Activated CD4-positive, alpha-beta T cell treated with anti-CD3 and anti-CD28 coated beads for 36 hours (primary cell): ENCODE data around the gene SLX9. TPM values are rescaled to one million over a fixed set of nuclear protein-coding genes. Genes with fewer than 3 reads are reported as not detected.

Experiments used
- ATAC-seq: fragments of 200-7000 bp; cut with Tn5 transposase; one replicate; pipeline ENCODE4 v1.10.0; 2021; ENCODE audit warnings: mild to moderate bottlenecking, moderate library complexity
- CTCF ChIA-PET: fragments of 350-600 bp; sonication (Branson Sonifier 250); formaldehyde crosslinking; loops from one replicate; lab custom pipeline; 2021; ENCODE audit warnings: antibody characterized with exemption; lab: Charles Lee
- POLR2A ChIA-PET: fragments of 350-600 bp; sonication (Branson Sonifier 250); formaldehyde crosslinking; loops from one replicate; lab custom pipeline; 2021; ENCODE audit warnings: antibody characterized with exemption, inconsistent platforms; lab: Charles Lee
- DNase-seq: peaks from one replicate; pipeline ENCODE4 v3.0.0-alpha.2; 2020
- H3K27ac Mint-ChIP-seq: one replicate; pipeline ENCODE4 v1.8.0; 2021; ENCODE audit warnings: mixed read lengths
- H3K27me3 Mint-ChIP-seq: one replicate; pipeline ENCODE4 v1.8.0; 2021; ENCODE audit warnings: mixed read lengths
- H3K36me3 Mint-ChIP-seq: one replicate; pipeline ENCODE4 v1.8.0; 2021; ENCODE audit warnings: low read depth, mixed read lengths
- H3K4me1 Mint-ChIP-seq: one replicate; pipeline ENCODE4 v1.8.0; 2021; ENCODE audit warnings: mixed read lengths
- H3K4me3 Mint-ChIP-seq: one replicate; pipeline ENCODE4 v1.8.0; 2021; ENCODE audit warnings: mild to moderate bottlenecking, moderate library complexity, mixed read lengths
- H3K9me3 Mint-ChIP-seq: one replicate; pipeline ENCODE4 v1.8.0; 2021; ENCODE audit warnings: low read depth, mixed read lengths
- intact Hi-C, 2 experiments: fragments of 100-400 bp; cut with DNase I in 1 of 2; cut with micrococcal nuclease in 1 of 2; formaldehyde crosslinking; loops; one replicate each; pipeline versions ENCODE4 v1.14.2 to v1.15.1; 2022 to 2024; cut with DNase I, micrococcal nuclease
- total RNA-seq, 2 experiments: library from RNA; stranded (reverse); gene quantifications; one replicate each; pipeline ENCODE4 v1.2.3, GENCODE V29; 2021

SLX9 gene
- total RNA-seq, 2 experiments from 2014 or later: 60.8 to 68.8 TPM

DNA sequence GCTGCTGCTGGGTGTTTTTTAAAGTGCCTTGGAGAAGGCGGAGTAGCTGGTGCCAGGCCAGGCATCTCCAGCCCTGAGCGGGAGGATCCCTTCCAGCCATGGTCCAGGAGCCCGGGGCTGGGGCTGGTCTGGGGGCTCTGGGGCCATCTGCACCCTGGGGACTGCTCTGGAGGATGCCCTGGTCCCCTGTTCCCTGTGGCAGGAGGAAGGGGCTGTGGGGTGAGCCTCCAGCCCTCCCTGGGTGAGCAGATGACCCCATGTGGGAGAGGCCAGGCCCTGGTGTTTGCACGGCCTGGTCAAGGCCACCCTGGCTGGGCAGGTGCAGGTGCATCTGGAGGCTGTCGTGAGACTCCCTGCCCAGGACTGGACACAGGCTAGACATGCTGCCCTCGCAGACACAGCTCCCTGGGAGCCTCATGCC is 56.7 kb downstream of the SLX9 start:
- DNase-seq (no peak), ATAC-seq (no peak)
- ChIA-PET CTCF (interaction anchor here (0.7 to 1.0 kb wide), 2 partner anchors 47 to 141 kb away, joined by 3 read pairs; no protein-coding TSS in a partner anchor), POLR2A (no interaction called here)
- Mint-ChIP-seq H3K36me3 (no peaks in the 10 kb centered on the region), H3K4me1 (no peaks in the 10 kb centered on the region), H3K4me3 (no peak overlapping the region), H3K27me3 (no peaks in the 10 kb centered on the region), H3K27ac (no peak overlapping the region), H3K9me3 (no peaks in the 10 kb centered on the region)
- intact Hi-C loops: no loop called here

DNA sequence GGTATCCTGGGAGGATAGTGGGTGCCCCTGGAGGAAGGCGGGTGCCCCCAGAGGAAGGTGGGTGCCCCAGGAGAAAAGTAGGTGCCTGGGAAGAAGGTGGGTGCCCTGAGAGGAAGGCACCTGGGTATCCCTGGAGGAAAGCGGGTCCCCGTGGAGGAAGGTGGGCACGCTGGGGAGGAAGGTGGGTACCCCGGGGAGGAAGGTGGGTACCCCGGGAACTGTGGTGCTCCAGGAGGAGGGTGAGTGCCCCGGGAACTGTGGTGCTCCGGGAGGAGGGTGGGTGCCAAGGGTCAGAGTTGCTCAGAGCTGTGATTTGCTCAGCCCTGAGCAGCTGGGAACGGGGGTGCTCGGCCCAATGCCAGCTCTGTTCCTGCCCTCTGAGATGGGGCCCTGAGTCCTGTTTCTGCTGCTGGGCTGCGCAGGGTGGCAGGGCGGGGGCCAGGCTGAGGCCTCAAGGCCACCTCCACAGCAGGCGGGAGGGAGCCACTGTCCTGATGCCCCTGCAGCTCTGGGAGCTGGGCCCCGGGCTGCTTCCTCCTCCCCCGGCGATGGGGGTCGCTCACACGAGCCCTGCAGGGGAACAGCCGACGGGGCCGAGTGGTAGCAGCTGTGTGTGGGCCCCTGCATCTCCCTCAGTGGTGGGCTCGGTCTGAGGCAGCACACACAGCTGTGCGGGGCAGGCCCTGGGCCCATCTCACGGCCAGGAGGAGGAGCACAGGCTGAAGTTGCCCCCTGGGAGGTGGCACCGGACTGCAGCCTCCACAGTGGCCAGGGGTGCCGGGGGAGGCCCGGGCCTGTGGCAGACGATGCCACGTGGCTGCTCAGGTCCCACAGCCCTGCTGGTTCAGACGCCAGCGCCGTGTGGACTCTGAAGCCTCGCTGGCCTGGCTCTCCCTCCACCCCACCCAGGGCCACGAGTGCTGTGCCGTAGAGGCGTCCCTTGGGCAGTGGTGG is 57.4 kb downstream of the SLX9 start:
- ATAC-seq (no peak), DNase-seq (no peak)
- ChIA-PET CTCF (interaction anchor here (0.7 to 1.2 kb wide), 3 partner anchors 48 to 141 kb away, joined by 3 to 4 read pairs (median 3); no protein-coding TSS in a partner anchor), POLR2A (no interaction called here)
- H3K27ac Mint-ChIP-seq: no peak overlapping the region
- H3K4me1 Mint-ChIP-seq: no peaks in the 10 kb centered on the region
- H3K36me3 Mint-ChIP-seq: no peaks in the 10 kb centered on the region
- no peak overlapping the region for H3K4me3 Mint-ChIP-seq
- intact Hi-C loops: no loop called here
- H3K27me3 Mint-ChIP-seq: no peaks in the 10 kb centered on the region
- H3K9me3 Mint-ChIP-seq: no peaks in the 10 kb centered on the region

DNA sequence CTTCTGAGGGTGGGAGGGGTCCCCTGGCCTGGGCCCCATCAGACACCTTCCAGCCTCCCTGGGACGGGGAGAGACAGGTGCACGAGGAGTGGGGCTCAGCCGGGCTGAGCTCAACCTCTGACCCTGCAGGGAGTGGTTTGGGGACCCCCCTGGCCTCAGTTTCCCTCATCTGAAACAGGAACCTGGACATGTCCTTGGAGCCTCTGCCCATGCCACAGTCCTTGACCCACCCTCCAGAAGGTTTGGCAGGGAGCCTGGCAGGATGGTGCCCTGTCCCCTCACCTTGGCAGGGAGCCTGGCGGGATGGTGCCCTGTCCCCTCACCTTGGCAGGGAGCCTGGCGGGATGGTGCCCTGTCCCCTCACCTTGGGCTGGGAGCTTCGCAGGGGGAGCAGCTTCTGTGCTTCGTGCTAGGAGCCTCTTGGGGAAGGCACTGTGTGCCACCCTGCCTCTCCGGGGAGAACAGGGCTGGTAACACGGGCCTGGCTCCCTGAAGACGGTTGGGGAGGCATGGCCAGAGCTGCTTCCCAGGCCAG is 58.3 kb downstream of the SLX9 start:
- H3K27me3 Mint-ChIP-seq: no peaks in the 10 kb centered on the region
- no peak for ATAC-seq
- no peak overlapping the region for H3K27ac Mint-ChIP-seq
- no peaks in the 10 kb centered on the region for H3K36me3 Mint-ChIP-seq
- no peak for DNase-seq
- ChIA-PET POLR2A (no interaction called here), CTCF (interaction anchor here (0.9 to 1.2 kb wide), 2 partner anchors 28 to 141 kb away, joined by 3 to 4 read pairs; no protein-coding TSS in a partner anchor)
- intact Hi-C loops: no loop called here
- H3K4me3 Mint-ChIP-seq: no peak overlapping the region
- no peaks in the 10 kb centered on the region for H3K4me1 Mint-ChIP-seq
- H3K9me3 Mint-ChIP-seq: no peaks in the 10 kb centered on the region

DNA sequence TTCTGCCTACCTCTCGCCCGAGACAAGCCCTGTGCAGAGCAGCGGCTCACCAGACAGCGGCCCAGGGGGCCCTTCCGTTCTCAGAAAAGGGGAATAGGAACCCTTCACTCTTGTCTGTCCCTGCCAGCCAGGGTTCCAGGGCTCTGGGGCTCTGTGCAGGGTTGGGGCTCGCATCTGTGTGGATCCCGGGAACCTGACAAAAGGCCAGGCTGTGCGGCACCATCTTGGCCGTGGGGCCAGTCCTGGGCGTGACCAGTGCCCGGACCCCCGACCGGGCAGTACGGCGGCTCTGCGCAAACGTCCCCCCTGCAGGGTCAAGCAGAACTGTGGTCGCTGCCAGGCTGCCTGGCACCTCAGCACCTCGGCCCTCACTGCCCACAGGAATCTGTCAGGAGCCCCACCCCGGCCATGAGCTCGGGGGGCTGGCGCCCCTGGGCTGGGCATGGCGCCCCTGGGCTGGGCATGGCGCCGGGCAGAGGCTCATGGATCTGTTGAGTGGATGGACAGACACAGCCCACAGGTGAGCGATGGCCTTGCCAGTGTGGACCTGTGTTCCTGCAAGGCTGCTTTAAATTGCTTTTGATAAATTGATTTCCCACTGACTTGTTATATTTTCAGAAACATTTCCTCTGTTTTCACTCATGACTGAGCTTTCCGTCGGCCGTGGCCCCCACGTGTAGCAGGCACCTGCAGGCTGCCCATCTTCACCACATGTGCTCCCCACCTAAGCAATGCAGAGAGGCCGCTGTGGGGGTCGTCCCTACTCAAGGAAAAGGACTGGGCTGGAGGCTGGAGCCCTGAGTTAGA is 59.0 kb downstream of the SLX9 start:
- DNase-seq (no peak), ATAC-seq (no peak)
- ChIA-PET POLR2A (no interaction called here), CTCF (interaction anchor here (0.9 to 1.2 kb wide), 2 partner anchors 28 to 140 kb away, joined by 3 to 4 read pairs; no protein-coding TSS in a partner anchor)
- intact Hi-C loops: no loop called here
- Mint-ChIP-seq H3K27ac (no peak overlapping the region), H3K4me1 (no peaks in the 10 kb centered on the region), H3K4me3 (no peak overlapping the region), H3K36me3 (no peaks in the 10 kb centered on the region), H3K9me3 (no peaks in the 10 kb centered on the region), H3K27me3 (no peaks in the 10 kb centered on the region)

DNA sequence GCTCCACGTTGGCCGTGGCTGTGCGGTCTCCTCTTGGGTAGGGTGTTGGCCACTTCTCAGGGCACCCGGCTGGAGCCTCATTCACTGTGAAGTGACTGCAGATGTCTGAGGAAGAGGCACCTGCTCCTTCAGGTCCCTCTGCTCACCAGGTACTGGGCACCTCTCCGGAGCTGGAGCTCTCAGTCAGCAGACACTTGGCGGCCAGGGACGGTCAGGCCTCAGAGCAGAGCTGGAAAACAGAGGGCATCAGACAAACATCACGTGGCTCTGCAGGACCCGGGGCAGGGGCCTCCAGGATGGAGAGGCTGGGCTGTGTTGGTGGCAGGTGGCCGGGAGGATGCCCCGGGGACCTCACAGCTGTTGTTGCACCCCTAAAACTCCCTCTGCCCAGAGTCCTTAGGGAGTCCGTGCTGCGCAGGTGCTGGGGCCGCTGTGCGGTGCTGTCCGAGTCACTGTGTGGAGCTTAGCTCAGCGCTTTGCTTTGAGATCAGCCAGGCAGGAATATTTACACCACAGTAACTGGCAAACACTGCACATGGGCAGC is 59.7 kb downstream of the SLX9 start:
- H3K27me3 Mint-ChIP-seq: no peaks in the 10 kb centered on the region
- intact Hi-C loops: no loop called here
- ChIA-PET CTCF (no interaction called here), POLR2A (no interaction called here)
- no peaks in the 10 kb centered on the region for H3K4me1 Mint-ChIP-seq
- no peak overlapping the region for H3K27ac Mint-ChIP-seq
- ATAC-seq: no peak
- H3K4me3 Mint-ChIP-seq: no peak overlapping the region
- no peaks in the 10 kb centered on the region for H3K9me3 Mint-ChIP-seq
- H3K36me3 Mint-ChIP-seq: no peaks in the 10 kb centered on the region
- peak; percentile 3 for DNase-seq

DNA sequence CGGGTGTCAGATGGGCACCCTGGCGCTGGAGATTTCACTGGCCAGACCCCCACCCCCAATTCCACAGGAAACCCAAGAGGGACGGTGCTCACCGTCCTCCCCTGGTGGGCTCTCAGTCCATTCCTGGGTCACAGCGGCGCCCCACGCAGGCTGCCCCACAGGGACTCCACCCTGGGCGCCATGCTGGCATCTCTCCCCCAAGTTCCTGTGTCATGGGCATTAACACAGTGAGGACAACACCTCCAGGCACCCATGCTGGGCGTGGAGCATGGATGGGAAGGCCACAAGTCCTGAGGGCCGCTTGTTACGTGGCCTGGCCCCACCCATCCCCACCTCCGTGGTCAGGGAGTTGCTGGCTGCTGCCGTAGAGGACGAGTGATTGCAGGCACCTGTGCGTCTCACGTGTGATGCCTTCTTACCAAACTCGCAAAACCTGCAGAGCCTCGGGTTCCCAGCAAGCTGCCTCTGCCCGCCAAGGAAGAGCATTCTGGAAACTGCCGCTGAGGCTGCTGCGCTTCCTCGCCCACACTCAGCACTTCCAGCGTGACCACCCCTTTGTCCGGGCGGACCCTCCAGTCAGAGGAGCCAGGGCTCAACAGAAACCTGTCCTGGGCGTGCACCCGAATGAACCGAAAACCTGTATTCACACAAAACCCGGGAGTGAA is 60.3 kb downstream of the SLX9 start:
- intact Hi-C loops: no loop called here

DNA sequence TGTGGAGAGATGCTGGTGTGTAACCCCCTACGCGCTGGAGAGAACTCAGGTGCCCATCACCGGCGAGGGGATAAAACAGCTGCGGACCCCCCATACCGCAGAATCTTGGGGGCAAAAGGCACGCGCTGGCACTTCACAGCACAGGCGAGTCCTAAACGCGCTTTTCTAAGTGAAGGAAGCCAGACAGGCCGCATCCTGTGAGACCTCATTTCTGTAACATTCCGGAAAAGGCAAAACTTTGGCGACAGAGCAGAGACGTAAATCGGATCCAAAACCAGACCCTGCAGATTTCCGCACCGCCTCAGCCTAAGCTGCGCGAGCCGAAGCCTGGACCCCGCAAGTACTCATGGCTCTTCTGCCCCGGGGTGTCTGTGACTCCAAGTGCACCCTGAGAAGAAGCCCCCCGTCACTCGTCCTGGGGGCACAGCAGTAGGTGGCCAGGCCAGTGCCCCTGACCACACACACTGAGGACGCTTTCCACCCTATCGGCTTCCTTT is 60.9 kb downstream of the SLX9 start:
- Mint-ChIP-seq H3K4me1 (peaks cover 6% of the 10 kb centered on the region), H3K27ac (no peak overlapping the region), H3K9me3 (peaks cover under 1% of the 10 kb centered on the region), H3K27me3 (no peaks in the 10 kb centered on the region), H3K36me3 (no peaks in the 10 kb centered on the region), H3K4me3 (no peak overlapping the region)
- ChIA-PET CTCF (interaction anchor here (0.6 kb wide), 1 partner anchor 316 kb away, joined by 3 read pairs; no protein-coding TSS in a partner anchor), POLR2A (no interaction called here)
- intact Hi-C loops: no loop called here
- ATAC-seq (no peak), DNase-seq (peak; percentile 1)

More for the DNA sequence above, 60.3 kb downstream of the SLX9 start:
- Mint-ChIP-seq H3K27me3 (no peaks in the 10 kb centered on the region), H3K4me3 (no peak overlapping the region), H3K9me3 (no peaks in the 10 kb centered on the region), H3K4me1 (peaks cover 4% of the 10 kb centered on the region), H3K36me3 (no peaks in the 10 kb centered on the region), H3K27ac (no peak overlapping the region)
- ChIA-PET CTCF (interaction anchor here (0.6 kb wide), 1 partner anchor 315 kb away, joined by 3 read pairs; no protein-coding TSS in a partner anchor), POLR2A (no interaction called here)
- ATAC-seq (no peak), DNase-seq (no peak)

DNA sequence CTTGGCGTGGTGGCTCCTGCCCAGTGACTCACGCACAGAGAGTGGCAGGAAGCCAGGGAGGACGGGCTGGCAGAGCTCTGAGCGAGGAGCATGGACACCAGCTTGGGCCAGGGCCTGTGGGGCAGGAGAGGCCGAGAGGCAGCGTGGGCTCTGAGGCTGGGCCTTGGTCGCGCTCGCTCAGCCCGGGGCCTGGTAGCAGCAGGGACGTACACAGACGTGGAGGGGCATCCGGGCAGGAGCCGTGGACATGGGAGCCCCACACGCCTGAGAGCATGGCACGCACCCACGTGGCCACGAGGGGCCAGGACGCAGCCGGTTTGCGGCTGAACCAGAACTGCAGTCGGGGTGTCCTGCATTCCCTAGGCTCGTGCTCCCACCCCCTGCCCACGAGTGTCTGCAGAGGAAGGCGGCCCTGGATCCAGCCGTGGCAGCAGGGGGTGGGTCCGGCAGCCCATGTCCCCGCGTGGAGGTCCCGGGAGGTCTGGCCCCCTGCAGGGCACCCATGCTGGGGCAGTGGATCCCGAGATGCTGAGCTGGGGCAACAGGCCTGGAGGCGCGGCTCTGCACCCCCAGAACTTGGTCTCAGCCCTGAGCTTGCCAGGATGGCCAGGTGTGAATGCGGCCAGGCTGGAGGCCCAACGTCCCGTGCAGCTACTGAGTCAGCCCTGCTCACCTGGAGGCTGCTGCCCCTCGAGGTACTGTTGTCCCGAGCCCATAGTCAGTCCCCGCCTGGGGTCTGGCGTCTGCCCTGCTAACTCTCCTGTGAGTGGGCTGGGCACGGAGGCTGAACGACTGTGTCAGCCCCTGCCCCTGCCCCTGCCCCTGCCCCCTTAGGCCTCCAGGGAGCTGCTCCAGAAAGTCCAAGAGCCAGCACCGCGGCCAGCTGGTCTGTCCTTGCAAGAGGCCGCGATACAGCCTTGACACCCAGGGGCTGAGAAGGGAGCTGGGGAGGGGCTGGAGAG is 61.6 kb downstream of the SLX9 start:
- no peak overlapping the region for H3K4me3 Mint-ChIP-seq
- ATAC-seq: no peak

DNA sequence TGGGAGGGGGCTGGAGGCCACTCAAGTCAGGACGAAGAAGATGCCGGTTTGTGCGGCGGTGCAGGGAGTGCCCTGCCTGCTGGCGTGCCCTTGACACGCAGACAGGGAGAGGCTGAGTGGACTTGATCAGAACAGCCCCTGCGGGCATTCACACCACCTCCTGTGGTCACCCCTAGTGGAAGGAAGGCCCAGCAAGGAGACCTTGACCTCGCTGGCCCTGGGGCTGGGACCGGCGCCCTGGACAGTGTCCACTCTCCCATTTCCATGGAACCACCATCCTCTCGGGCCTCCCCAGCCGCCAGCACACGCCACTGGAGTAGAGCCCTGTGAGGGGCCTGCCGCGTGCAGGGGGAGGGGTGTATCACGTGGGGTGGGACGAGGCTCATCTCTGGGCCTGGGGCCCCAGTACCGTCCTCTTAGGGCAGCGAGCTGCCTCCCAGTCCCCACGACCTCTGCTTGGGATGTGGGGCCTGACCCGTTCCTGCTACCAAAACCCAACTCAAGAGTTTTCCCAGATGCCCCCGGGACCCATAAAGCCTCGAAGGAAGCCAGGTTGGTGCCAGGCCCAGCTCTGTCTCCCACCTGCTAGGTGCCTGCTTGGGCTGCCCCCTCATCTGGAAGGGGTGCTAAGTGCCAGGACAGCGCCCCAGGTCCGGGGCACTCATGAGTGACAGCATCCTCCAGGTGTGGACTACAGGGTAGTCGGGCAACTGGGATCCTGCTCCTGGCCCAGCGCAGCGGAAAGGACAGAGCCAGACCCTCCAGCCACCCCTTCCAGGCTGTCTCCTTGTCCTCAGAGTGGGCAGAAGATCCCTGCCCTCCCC is 62.8 kb downstream of the SLX9 start:
- Mint-ChIP-seq H3K27me3 (peaks cover 2% of the 10 kb centered on the region), H3K4me3 (no peak overlapping the region), H3K36me3 (no peaks in the 10 kb centered on the region), H3K4me1 (peaks cover 6% of the 10 kb centered on the region), H3K9me3 (peaks cover 4% of the 10 kb centered on the region), H3K27ac (no peak overlapping the region)
- ATAC-seq: no peak
- POLR2A ChIA-PET: interaction anchor here (0.5 kb wide), 1 partner anchor 213 kb away, joined by 3 read pairs; no protein-coding TSS in a partner anchor
- CTCF ChIA-PET: no interaction called here
- DNase-seq: peak; percentile 2
- intact Hi-C loops: no loop called here

More for the DNA sequence above, 61.6 kb downstream of the SLX9 start:
- DNase-seq: peak; percentile 3
- intact Hi-C loops: no loop called here
- CTCF ChIA-PET: no interaction called here
- POLR2A ChIA-PET: no interaction called here
- Mint-ChIP-seq H3K27me3 (no peaks in the 10 kb centered on the region), H3K27ac (no peak overlapping the region), H3K9me3 (peaks cover 4% of the 10 kb centered on the region), H3K36me3 (no peaks in the 10 kb centered on the region), H3K4me1 (peaks cover 6% of the 10 kb centered on the region)
